HEK293 (cell line): Measurements from ENCODE around the gene EEFSEC.
A peak's percentile ranks its signal among the peaks of the same experiment; 100 is the strongest.

Source experiments
- CTCF ChIA-PET: fragments of 350-600 bp; formaldehyde crosslinking; extraction: SDS; loops from one replicate; lab custom pipeline; 2021; ENCODE audit warnings: antibody characterized with exemption; lab: Yijun Ruan, JAX
- POLR2A ChIA-PET: fragments of 300-600 bp; formaldehyde crosslinking; extraction: SDS; loops from one replicate; lab custom pipeline; 2020; ENCODE audit warnings: antibody characterized with exemption, inconsistent platforms; lab: Yijun Ruan, JAX
- H3K27ac ChIP-seq: fragments of 200-500 bp; sonication (Bioruptor generic); 2 replicates; pipeline ENCODE4 v1.5.1; 2014; ENCODE audit warnings: low read depth, low read length, control low read depth, inconsistent platforms; ENCODE audit errors: extremely low read depth
- H3K36me3 ChIP-seq, 2 experiments: fragments of 200-500 bp in 1 of 2; sonication (Bioruptor generic) in 1 of 2; 1 replicate in 1 of 2; 2 replicates in 1 of 2; pipeline ENCODE4 v1.5.1; 2014 to 2017; ENCODE audit warnings: inconsistent platforms in 2 of 2, low read length in 2 of 2; ENCODE audit not compliant: control insufficient read depth in 2 of 2, insufficient read depth in 1 of 2
- H3K4me1 ChIP-seq: fragments of 200-500 bp; sonication (Bioruptor generic); 2 replicates; pipeline ENCODE4 v1.5.1; 2014; ENCODE audit warnings: mild to moderate bottlenecking, low read length, inconsistent platforms; ENCODE audit not compliant: control insufficient read depth, insufficient read depth
- H3K4me3 ChIP-seq: 2 replicates; pipeline ENCODE4 v1.5.1; 2011; ENCODE audit warnings: low read depth, mild to moderate bottlenecking, control low read depth, low read length, moderate library complexity
- H3K9me3 ChIP-seq: fragments of 200-500 bp; sonication (Bioruptor generic); 2 replicates; pipeline ENCODE4 v1.5.1; 2014; ENCODE audit warnings: low read depth, low read length, inconsistent platforms; ENCODE audit not compliant: control insufficient read depth, insufficient read depth
- AEBP2 ChIP-seq: fragments of 450-650 bp; formaldehyde crosslinking; IDR thresholded peaks from 2 replicates; pipeline ENCODE4 v1.5.1; 2016; ENCODE audit warnings: missing biosample characterization, missing genetic modification characterization, borderline replicate concordance
- BCL11A ChIP-seq: fragments of 450-650 bp; formaldehyde crosslinking; IDR thresholded peaks from 2 replicates; pipeline ENCODE4 v1.5.1; 2016; ENCODE audit warnings: low read depth, missing biosample characterization, missing genetic modification characterization
- ZFP37 ChIP-seq: fragments of 450-650 bp; formaldehyde crosslinking; IDR thresholded peaks from 2 replicates; pipeline ENCODE4 v1.5.1; 2016; ENCODE audit warnings: missing biosample characterization, missing genetic modification characterization
- ZFP41 ChIP-seq: fragments of 450-650 bp; formaldehyde crosslinking; IDR thresholded peaks from 2 replicates; pipeline ENCODE4 v1.5.1; 2016; ENCODE audit warnings: missing biosample characterization, missing genetic modification characterization, borderline replicate concordance
- ZIC2 ChIP-seq: fragments of 450-650 bp; formaldehyde crosslinking; IDR thresholded peaks from 2 replicates; pipeline ENCODE4 v1.5.1; 2016; ENCODE audit warnings: missing biosample characterization, missing genetic modification characterization
- ZNF10 ChIP-seq: fragments of 450-650 bp; formaldehyde crosslinking; IDR thresholded peaks from 2 replicates; pipeline ENCODE4 v1.5.1; 2017; ENCODE audit warnings: missing biosample characterization, missing genetic modification characterization
- ZNF221 ChIP-seq: fragments of 450-650 bp; formaldehyde crosslinking; IDR thresholded peaks from 2 replicates; pipeline ENCODE4 v1.5.1; 2017; ENCODE audit warnings: missing biosample characterization, missing genetic modification characterization, borderline replicate concordance
- ZNF341 ChIP-seq: fragments of 450-650 bp; formaldehyde crosslinking; IDR thresholded peaks from 2 replicates; pipeline ENCODE4; 2016; ENCODE audit warnings: low read depth, missing biosample characterization, missing genetic modification characterization
- ZNF354C ChIP-seq: fragments of 450-650 bp; formaldehyde crosslinking; IDR thresholded peaks from 2 replicates; pipeline ENCODE4 v1.5.1; 2016; ENCODE audit warnings: missing biosample characterization, missing genetic modification characterization, low read depth, borderline replicate concordance
- ZNF423 ChIP-seq: fragments of 450-650 bp; formaldehyde crosslinking; IDR thresholded peaks from 2 replicates; pipeline ENCODE4 v1.5.1; 2016; ENCODE audit warnings: missing biosample characterization, missing genetic modification characterization
- ZNF449 ChIP-seq: fragments of 450-650 bp; formaldehyde crosslinking; IDR thresholded peaks from 2 replicates; pipeline ENCODE4 v1.5.1; 2017; ENCODE audit warnings: missing biosample characterization, mild to moderate bottlenecking, missing genetic modification characterization, moderate library complexity
- ZNF510 ChIP-seq: fragments of 450-650 bp; formaldehyde crosslinking; IDR thresholded peaks from 2 replicates; pipeline ENCODE4 v1.5.1; 2018; ENCODE audit warnings: mild to moderate bottlenecking, missing genetic modification characterization, missing biosample characterization; ENCODE audit not compliant: insufficient replicate concordance
- ZNF549 ChIP-seq: fragments of 450-650 bp; IDR thresholded peaks from 2 replicates; pipeline ENCODE4 v1.5.1; 2018; ENCODE audit warnings: missing biosample characterization, missing genetic modification characterization, mild to moderate bottlenecking, inconsistent platforms, moderate library complexity
- ZNF600 ChIP-seq: fragments of 450-650 bp; formaldehyde crosslinking; IDR thresholded peaks from 2 replicates; pipeline ENCODE4 v1.5.1; 2016; ENCODE audit warnings: missing biosample characterization, missing genetic modification characterization
- ZNF664 ChIP-seq: fragments of 450-650 bp; formaldehyde crosslinking; IDR thresholded peaks from 2 replicates; pipeline ENCODE4 v1.5.1; 2016; ENCODE audit warnings: missing biosample characterization, missing genetic modification characterization
- ZNF707 ChIP-seq: fragments of 450-650 bp; formaldehyde crosslinking; IDR thresholded peaks from 2 replicates; pipeline ENCODE4 v1.5.1; 2016; ENCODE audit warnings: missing biosample characterization, missing genetic modification characterization
- ZNF776 ChIP-seq: fragments of 450-650 bp; formaldehyde crosslinking; IDR thresholded peaks from 2 replicates; pipeline ENCODE4 v1.5.0; 2017; ENCODE audit warnings: missing biosample characterization, missing genetic modification characterization, borderline replicate concordance
- TF ChIP-seq, protein P1 (sequence below): fragments of 450-650 bp; formaldehyde crosslinking; IDR thresholded peaks from 2 replicates; pipeline ENCODE4 v1.5.1; 2017; ENCODE audit warnings: missing biosample characterization, missing genetic modification characterization
- TF ChIP-seq, protein P2 (sequence below): fragments of 450-650 bp; formaldehyde crosslinking; IDR thresholded peaks from 2 replicates; pipeline ENCODE4 v1.5.1; 2017; ENCODE audit warnings: missing biosample characterization, missing genetic modification characterization

Gene EEFSEC

DNA sequence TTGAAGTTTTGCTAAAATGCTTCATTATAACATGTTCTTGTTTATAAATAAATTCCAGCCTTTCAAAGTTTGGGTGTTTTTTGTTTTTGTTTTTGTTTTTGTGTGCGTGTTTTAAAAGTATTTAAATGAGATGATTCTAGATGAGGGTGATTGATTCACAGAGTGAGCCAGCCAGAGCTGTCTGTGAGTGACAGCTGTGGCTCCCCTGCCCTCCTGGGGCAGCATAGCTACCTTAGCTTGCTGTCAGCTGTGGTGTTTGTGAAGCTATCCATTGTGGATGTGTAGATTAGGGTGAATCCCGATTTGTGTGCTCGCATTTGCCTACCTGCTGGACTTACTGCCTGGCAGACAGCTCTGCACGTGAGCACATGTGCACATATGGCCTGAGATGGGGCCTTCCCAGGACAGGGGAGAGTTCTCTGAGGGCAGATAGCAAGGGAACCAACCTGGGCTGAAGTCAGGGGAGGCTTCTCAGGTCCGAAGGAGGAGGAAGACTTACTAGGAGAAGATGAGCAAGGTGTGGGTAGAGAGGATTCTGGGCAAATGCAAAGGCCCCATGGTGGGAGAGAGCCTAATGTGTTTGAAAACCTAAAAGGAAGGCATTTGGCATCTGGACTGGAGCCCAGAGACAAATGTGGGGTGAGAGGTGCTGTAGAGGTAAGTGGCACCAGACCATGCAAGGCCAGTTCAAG lies 124.2 kb downstream of the EEFSEC start:
- Histone ChIP-seq H3K4me1 (peaks cover 11% of the 10 kb centered on the region), H3K4me3 (no peak overlapping the region), H3K36me3 (peaks cover 0 to 3% of the 10 kb centered on the region in 2 experiments; a peak in 1 of 3 replicates), H3K9me3 (no peaks in the 10 kb centered on the region), H3K27ac (no peak overlapping the region)
- TF ChIP-seq ZNF776 (no peak), ZNF664 (tag by site-specific recombination) (peak; percentile 57), ZIC2 (tag by site-specific recombination) (no peak)
- ChIA-PET CTCF (no interaction called here), POLR2A (no interaction called here)

DNA sequence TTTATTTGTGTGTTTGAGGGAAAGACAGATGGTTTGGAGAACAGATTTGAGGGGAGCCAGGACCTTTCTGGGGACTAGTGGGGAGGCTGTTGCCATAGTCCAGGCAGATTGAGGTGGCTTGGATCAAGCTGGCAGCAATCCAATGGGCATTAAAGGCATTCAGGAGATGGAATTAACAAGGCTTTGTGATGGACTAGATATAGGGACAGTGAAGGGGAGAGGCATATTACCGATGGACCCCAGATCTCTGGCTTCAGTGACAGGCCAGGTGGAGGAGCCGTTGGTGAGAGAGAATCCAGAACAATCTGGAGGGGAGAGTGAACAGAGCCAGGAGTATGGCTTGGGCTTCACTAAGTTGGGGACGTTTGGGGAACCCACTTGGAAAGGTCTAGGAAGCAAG lies 124.8 kb downstream of the EEFSEC start:
- H3K4me1 ChIP-seq: peaks cover 11% of the 10 kb centered on the region
- POLR2A ChIA-PET: no interaction called here

GRCh38 chr3:128278761-128279600 lies 125.7 kb downstream of the EEFSEC start:
- CTCF ChIA-PET: interaction anchor here (0.5 to 0.7 kb wide), 2 partner anchors 16 to 163 kb away, joined by 3 read pairs; no protein-coding TSS in a partner anchor
- no peaks in the 10 kb centered on the region for H3K9me3 ChIP-seq
- POLR2A ChIA-PET: no interaction called here
- H3K27ac ChIP-seq: no peak overlapping the region; the same call in 1 of the 2 replicates
- peaks cover 0 to 13% of the 10 kb centered on the region in 2 experiments; a peak in 1 of 3 replicates for H3K36me3 ChIP-seq
- peaks cover 11% of the 10 kb centered on the region for H3K4me1 ChIP-seq
- no peak overlapping the region for H3K4me3 ChIP-seq
- TF ChIP-seq ZNF707 (tag by site-specific recombination) (no peak), ZFP37 (no peak), BCL11A (tag by site-specific recombination) (no peak), ZNF449 (0 out of 2 replicates have a peak, but pooled peaks have one; percentile 31), ZNF549 (no peak), ZNF423 (tag by site-specific recombination) (no peak), ZNF221 (tag by site-specific recombination) (no peak), ZFP41 (no peak), AEBP2 (no peak), ZNF10 (tag by site-specific recombination) (no peak), ZNF600 (tag by site-specific recombination) (no peak), ZNF341 (peak; percentile 48; the same call in 1 of the 2 replicates)
- TF ChIP-seq, protein P1, sequence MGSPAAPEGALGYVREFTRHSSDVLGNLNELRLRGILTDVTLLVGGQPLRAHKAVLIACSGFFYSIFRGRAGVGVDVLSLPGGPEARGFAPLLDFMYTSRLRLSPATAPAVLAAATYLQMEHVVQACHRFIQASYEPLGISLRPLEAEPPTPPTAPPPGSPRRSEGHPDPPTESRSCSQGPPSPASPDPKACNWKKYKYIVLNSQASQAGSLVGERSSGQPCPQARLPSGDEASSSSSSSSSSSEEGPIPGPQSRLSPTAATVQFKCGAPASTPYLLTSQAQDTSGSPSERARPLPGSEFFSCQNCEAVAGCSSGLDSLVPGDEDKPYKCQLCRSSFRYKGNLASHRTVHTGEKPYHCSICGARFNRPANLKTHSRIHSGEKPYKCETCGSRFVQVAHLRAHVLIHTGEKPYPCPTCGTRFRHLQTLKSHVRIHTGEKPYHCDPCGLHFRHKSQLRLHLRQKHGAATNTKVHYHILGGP (tag by site-specific recombination): no peak

More for the DNA sequence above, 124.8 kb downstream of the EEFSEC start:
- no peak overlapping the region for H3K4me3 ChIP-seq
- H3K27ac ChIP-seq: no peak overlapping the region
- H3K36me3 ChIP-seq: peaks cover 0 to 8% of the 10 kb centered on the region in 2 experiments; a peak in 1 of 3 replicates
- TF ChIP-seq, protein P1 (tag by site-specific recombination): no peak
- TF ChIP-seq, protein P2, sequence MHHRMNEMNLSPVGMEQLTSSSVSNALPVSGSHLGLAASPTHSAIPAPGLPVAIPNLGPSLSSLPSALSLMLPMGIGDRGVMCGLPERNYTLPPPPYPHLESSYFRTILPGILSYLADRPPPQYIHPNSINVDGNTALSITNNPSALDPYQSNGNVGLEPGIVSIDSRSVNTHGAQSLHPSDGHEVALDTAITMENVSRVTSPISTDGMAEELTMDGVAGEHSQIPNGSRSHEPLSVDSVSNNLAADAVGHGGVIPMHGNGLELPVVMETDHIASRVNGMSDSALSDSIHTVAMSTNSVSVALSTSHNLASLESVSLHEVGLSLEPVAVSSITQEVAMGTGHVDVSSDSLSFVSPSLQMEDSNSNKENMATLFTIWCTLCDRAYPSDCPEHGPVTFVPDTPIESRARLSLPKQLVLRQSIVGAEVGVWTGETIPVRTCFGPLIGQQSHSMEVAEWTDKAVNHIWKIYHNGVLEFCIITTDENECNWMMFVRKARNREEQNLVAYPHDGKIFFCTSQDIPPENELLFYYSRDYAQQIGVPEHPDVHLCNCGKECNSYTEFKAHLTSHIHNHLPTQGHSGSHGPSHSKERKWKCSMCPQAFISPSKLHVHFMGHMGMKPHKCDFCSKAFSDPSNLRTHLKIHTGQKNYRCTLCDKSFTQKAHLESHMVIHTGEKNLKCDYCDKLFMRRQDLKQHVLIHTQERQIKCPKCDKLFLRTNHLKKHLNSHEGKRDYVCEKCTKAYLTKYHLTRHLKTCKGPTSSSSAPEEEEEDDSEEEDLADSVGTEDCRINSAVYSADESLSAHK: no peak
- 0 out of 2 replicates have a peak, but pooled peaks have one; percentile 28 for TF ChIP-seq ZNF600 (tag by site-specific recombination)
- TF ChIP-seq ZNF354C: no peak
- TF ChIP-seq ZNF510 (tag by site-specific recombination): no peak
- no peaks in the 10 kb centered on the region for H3K9me3 ChIP-seq
- CTCF ChIA-PET: interaction anchor here (0.7 kb wide), 1 partner anchor 16 kb away, joined by 3 read pairs; no protein-coding TSS in a partner anchor
